Medulla oblongata (tissue), 1 donor: ENCODE results near the gene KIAA1614.

Source experiments
- DNase-seq: peaks from one replicate; pipeline ENCODE4 v3.0.0-alpha.2; 2015; ENCODE audit errors: extremely low spot score

The KIAA1614 gene

GRCh38 chr1:180997843-180998504 lies 85.3 kb downstream of the KIAA1614 start:
- DNase-seq, result no peak
